Osteocyte (in vitro differentiated cells): Measurements from ENCODE around the gene HTATSF1. TPM values are rescaled to one million over a fixed set of nuclear protein-coding genes. Genes with fewer than 3 reads are reported as not detected.

Source experiments
- DNase-seq: peaks from one replicate; pipeline ENCODE4 v3.0.0; 2021; ENCODE audit warnings: mixed read lengths; ENCODE audit not compliant: unreplicated experiment; ENCODE audit errors: extremely low spot score
- H3K27ac Mint-ChIP-seq: one replicate; pipeline ENCODE4 v1.8.0; 2021; ENCODE audit warnings: mild to moderate bottlenecking, mixed read lengths; ENCODE audit not compliant: unreplicated experiment
- H3K27me3 Mint-ChIP-seq: one replicate; pipeline ENCODE4 v1.8.0; 2021; ENCODE audit warnings: mixed read lengths; ENCODE audit not compliant: unreplicated experiment
- H3K36me3 Mint-ChIP-seq: one replicate; pipeline ENCODE4 v1.8.0; 2021; ENCODE audit warnings: mixed read lengths; ENCODE audit not compliant: unreplicated experiment
- H3K4me1 Mint-ChIP-seq: one replicate; pipeline ENCODE4 v1.8.0; 2021; ENCODE audit warnings: mixed read lengths; ENCODE audit not compliant: unreplicated experiment
- H3K4me3 Mint-ChIP-seq: one replicate; pipeline ENCODE4 v1.8.0; 2021; ENCODE audit warnings: mild to moderate bottlenecking, moderate library complexity, mixed read lengths; ENCODE audit not compliant: unreplicated experiment
- H3K9me3 Mint-ChIP-seq: one replicate; pipeline ENCODE4 v1.8.0; 2021; ENCODE audit warnings: mixed read lengths; ENCODE audit not compliant: unreplicated experiment
- CTCF ChIP-seq: fragments of 200-600 bp; sonication (generic); IDR thresholded peaks from 2 replicates; pipeline ENCODE4 v1.5.0; 2021; ENCODE audit warnings: antibody characterized with exemption, mild to moderate bottlenecking, moderate library complexity
- total RNA-seq: library from RNA; stranded (reverse); gene quantifications from 2 replicates; pipeline ENCODE4 v1.2.1, GENCODE V29; 2021

The HTATSF1 gene
- total RNA-seq, 1 donor from 2014 or later, result 36.6 TPM

- H3K9me3 Mint-ChIP-seq, result peaks cover 8% of the 10 kb centered on the region
- TF ChIP-seq CTCF, result no peak
- no peak overlapping the region for H3K27ac Mint-ChIP-seq
- no peaks in the 10 kb centered on the region for H3K4me1 Mint-ChIP-seq
- no peak for DNase-seq
- no peak overlapping the region for H3K4me3 Mint-ChIP-seq
- no peaks in the 10 kb centered on the region for H3K36me3 Mint-ChIP-seq
- H3K27me3 Mint-ChIP-seq, result no peaks in the 10 kb centered on the region
Observed at GRCh38 chrX:136538811-136539210, 41.4 kb downstream of the HTATSF1 start.

GRCh38 chrX:136540226-136540625 lies 42.8 kb downstream of the HTATSF1 start:
- H3K27me3 Mint-ChIP-seq, result no peaks in the 10 kb centered on the region
- H3K9me3 Mint-ChIP-seq, result peaks cover 8% of the 10 kb centered on the region
- DNase-seq, result no peak
- H3K4me3 Mint-ChIP-seq, result no peak overlapping the region
- no peak overlapping the region for H3K27ac Mint-ChIP-seq
- TF ChIP-seq CTCF, result no peak
- no peaks in the 10 kb centered on the region for H3K36me3 Mint-ChIP-seq
- H3K4me1 Mint-ChIP-seq, result no peaks in the 10 kb centered on the region

DNA sequence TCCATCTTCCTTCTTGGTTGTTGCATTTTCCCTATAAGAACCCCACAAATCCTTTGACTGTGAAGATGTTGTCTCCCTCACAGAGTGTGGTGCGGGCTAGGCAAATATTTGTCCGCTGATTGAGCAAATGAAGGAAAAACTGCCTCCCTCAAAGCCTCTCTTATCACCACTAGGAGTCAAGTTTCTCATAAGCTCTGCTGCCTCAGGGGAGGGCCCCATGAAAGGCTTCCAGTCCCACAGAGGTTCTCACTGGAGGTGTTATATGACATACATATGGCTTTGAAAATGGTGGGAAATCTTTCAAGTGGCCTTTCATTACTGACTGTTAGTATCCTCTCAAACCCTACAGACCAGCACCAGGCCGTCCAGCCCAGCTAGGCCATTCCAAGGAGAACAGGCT lies 43.9 kb downstream of the HTATSF1 start:
- Mint-ChIP-seq H3K27ac (no peak overlapping the region), H3K9me3 (peaks cover 8% of the 10 kb centered on the region), H3K4me3 (no peak overlapping the region), H3K36me3 (no peaks in the 10 kb centered on the region), H3K4me1 (no peaks in the 10 kb centered on the region), H3K27me3 (no peaks in the 10 kb centered on the region)
- no peak for DNase-seq
- TF ChIP-seq CTCF, result no peak

GRCh38 chrX:136542281-136542680 lies 44.9 kb downstream of the HTATSF1 start:
- Mint-ChIP-seq H3K27me3 (no peaks in the 10 kb centered on the region), H3K4me3 (no peak overlapping the region), H3K4me1 (no peaks in the 10 kb centered on the region), H3K9me3 (peaks cover 8% of the 10 kb centered on the region), H3K27ac (no peak overlapping the region), H3K36me3 (no peaks in the 10 kb centered on the region)
- no peak for TF ChIP-seq CTCF
- no peak for DNase-seq

DNA sequence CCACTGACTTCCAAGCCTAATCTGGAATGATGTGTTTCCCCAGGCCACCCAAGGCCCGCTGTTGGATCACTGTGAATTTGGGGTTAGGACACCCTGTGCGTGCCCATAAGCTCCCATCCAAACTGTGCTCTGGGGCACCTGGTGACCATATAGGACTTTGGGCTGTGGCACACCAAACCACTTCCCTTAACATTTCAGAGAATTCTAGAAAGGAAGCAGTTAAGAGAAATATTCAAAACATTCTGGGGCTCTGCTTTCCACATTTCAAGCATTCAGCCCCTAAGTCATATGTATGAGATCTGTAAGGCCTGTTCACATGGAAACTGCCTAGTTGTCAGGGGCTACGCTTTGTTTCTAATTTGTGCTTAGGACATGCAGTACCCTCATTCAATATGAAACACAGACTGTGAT lies 49.0 kb downstream of the HTATSF1 start:
- TF ChIP-seq CTCF, result no peak
- DNase-seq, result no peak
- Mint-ChIP-seq H3K27ac (no peak overlapping the region), H3K27me3 (peaks cover 2% of the 10 kb centered on the region), H3K36me3 (no peaks in the 10 kb centered on the region), H3K4me1 (no peaks in the 10 kb centered on the region), H3K4me3 (no peak overlapping the region), H3K9me3 (no peaks in the 10 kb centered on the region)
